ENCODE data around the gene TFCP2L1.

Gene TFCP2L1

DNA sequence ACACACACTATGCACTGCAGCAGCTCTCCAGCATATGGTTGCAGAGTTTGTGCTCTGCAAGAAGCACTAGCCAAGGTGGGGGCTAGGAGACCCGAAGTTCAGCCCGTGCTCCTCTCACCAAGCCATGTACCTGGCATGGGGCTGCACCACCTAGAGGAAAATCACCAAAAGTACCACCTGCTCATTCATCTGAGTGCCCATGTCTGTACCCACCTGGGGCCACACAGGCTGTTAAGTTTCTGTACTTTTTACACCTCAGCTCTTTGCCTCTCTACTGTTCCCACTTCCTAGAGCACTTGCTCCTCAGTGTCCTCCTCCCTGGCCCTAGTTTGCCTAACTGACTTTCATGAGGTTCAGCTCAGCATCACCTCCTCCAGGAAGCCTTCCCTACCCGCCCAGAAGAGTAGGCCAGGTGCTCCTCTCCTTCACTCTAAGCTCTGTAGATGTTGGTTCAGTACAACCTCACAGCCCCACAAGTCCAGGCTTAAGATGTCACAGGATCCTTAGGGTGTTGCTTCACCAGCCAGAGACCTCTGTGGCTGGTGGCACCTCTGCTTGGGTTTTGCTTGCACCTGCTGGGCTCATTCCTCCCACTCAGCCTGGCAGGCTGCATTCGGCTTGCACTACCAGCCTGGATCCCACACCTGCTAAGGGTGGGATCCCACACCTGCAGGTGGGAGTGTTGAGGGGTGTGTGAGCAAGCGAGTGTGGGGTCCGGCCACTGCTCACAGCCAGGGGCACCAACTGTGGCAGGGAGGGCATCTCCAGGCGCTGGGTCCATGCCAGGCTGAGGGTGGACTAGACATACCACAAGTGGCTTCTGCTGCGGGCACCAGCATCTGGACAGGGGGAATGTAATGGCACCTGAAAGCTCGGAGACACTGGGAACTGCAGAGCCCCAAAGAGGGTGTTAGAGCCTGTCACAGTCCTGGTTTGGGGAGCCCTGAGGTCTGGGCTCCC is 10.2 kb upstream of the TFCP2L1 start:
- Histone ChIP-seq H3K4me3 (ENCODE audit: low read depth in 1 of 2, low read length in 2 of 2) (no peak overlapping the region), H3K9me3 (ENCODE audit: control insufficient read depth in 1 of 2, low read length in 2 of 2) (no peaks in the 10 kb centered on the region), H3K27ac (ENCODE audit: low read length) (no peak overlapping the region), H3K36me3 (ENCODE audit: control insufficient read depth in 1 of 2, insufficient read depth in 2 of 2, low read length in 2 of 2) (no peaks in the 10 kb centered on the region), H3K27me3 (ENCODE audit: low read depth, low read length) (no peaks in the 10 kb centered on the region), H3K4me1 (ENCODE audit: control insufficient read depth in 1 of 2, insufficient read depth in 2 of 2, low read length in 2 of 2) (no peaks in the 10 kb centered on the region)

DNA sequence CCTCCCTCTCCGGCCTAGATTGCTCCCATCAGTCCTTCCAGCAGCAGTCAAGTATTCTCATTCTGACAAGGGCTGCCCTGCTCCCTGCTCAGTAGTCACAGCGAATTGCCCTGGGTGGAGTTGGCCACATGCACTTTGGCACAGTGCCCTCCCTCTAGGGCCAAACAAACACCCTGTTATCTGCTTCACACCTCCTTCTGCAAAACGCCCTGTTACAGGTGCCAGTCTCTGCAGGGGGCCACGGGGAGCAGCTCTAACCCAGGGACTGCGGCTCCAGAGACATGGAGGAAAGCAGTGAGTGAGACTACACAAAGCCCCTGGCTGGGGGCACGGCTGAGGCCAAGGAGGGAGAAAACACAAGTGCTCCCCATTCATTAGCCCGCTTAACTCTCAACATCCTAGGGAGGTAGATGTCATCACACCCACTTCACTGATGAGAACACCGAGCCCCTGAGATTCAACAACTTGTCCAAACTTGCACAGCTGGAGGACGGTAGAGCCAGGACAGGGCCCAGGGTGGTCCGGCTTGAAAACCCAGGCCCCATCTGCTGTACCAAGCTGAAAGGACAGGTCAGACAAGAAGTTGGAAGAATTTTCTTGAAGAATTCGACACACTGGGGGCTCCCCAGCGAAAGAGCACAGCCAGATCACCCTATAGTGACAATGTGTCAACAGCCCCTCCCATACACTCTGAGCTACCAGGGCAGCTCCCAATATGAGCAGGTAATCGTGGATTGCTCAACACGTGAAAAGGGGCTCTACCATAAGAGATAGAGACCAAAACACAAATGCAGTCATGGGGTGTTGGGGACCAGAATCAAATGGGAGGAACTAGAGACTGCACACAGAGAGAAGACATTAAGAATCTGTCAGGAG is 8.7 kb upstream of the TFCP2L1 start:
- H3K36me3 ChIP-seq (ENCODE audit: control insufficient read depth in 1 of 2, insufficient read depth in 2 of 2, low read length in 2 of 2): no peaks in the 10 kb centered on the region
- H3K9me3 ChIP-seq (ENCODE audit: control insufficient read depth in 1 of 2, low read length in 2 of 2): no peaks in the 10 kb centered on the region
- H3K27ac ChIP-seq (ENCODE audit: low read length): no peak overlapping the region
- no peaks in the 10 kb centered on the region for H3K27me3 ChIP-seq (ENCODE audit: low read depth, low read length)
- no peaks in the 10 kb centered on the region for H3K4me1 ChIP-seq (ENCODE audit: control insufficient read depth in 1 of 2, insufficient read depth in 2 of 2, low read length in 2 of 2)
- H3K4me3 ChIP-seq (ENCODE audit: low read depth in 1 of 2, low read length in 2 of 2): no peak overlapping the region

DNA sequence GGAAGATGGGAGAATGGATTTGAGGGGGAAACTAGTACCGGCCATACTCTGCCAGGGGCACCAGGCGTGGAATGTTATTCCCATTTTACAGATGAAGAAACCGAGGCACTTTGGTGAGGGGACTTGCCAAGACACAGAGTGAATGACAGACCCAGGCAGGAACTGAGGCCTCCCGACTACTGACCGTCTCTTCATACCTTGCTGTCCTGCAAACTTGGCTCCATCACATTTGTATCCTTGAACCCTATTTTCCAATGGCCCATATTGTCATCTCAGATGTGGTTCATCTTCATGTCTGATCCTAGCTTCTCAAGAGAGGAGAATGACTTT is 6.2 kb upstream of the TFCP2L1 start:
- no peak overlapping the region for H3K27ac ChIP-seq (ENCODE audit: low read length)
- no peaks in the 10 kb centered on the region for H3K9me3 ChIP-seq (ENCODE audit: control insufficient read depth in 1 of 2, low read length in 2 of 2)
- no peaks in the 10 kb centered on the region for H3K36me3 ChIP-seq (ENCODE audit: control insufficient read depth in 1 of 2, insufficient read depth in 2 of 2, low read length in 2 of 2)
- H3K4me1 ChIP-seq (ENCODE audit: control insufficient read depth in 1 of 2, insufficient read depth in 2 of 2, low read length in 2 of 2): no peaks in the 10 kb centered on the region
- H3K4me3 ChIP-seq (ENCODE audit: low read depth in 1 of 2, low read length in 2 of 2): no peak overlapping the region
- no peaks in the 10 kb centered on the region for H3K27me3 ChIP-seq (ENCODE audit: low read depth, low read length)

DNA sequence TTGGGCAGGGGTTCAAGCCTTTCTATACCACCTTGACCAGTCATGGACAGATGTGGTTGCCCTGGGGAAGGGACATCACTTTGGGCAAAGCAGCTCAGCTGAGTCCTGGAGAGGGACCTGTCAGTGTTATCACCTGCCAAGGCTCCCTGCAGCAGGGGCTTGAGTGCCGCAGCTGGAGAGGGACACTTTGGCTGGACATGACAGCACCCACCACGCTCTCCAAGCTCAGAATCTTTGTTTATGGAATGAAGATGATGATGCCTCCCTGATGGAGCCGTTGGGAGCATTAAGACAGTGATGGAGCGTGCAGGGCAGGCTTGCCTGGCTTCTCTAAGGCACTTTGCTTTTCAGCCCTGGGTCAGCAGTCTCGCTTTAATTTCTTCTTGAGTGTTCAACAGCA is 4.3 kb upstream of the TFCP2L1 start:
- Histone ChIP-seq H3K36me3 (ENCODE audit: control insufficient read depth in 1 of 2, insufficient read depth in 2 of 2, low read length in 2 of 2) (no peaks in the 10 kb centered on the region), H3K27me3 (ENCODE audit: low read depth, low read length) (no peaks in the 10 kb centered on the region), H3K9me3 (ENCODE audit: control insufficient read depth in 1 of 2, low read length in 2 of 2) (no peaks in the 10 kb centered on the region), H3K4me3 (ENCODE audit: low read depth in 1 of 2, low read length in 2 of 2) (no peak overlapping the region), H3K4me1 (ENCODE audit: control insufficient read depth in 1 of 2, insufficient read depth in 2 of 2, low read length in 2 of 2) (peaks cover 0 to 7% of the 10 kb centered on the region in 2 donors), H3K27ac (ENCODE audit: low read length) (no peak overlapping the region)

DNA sequence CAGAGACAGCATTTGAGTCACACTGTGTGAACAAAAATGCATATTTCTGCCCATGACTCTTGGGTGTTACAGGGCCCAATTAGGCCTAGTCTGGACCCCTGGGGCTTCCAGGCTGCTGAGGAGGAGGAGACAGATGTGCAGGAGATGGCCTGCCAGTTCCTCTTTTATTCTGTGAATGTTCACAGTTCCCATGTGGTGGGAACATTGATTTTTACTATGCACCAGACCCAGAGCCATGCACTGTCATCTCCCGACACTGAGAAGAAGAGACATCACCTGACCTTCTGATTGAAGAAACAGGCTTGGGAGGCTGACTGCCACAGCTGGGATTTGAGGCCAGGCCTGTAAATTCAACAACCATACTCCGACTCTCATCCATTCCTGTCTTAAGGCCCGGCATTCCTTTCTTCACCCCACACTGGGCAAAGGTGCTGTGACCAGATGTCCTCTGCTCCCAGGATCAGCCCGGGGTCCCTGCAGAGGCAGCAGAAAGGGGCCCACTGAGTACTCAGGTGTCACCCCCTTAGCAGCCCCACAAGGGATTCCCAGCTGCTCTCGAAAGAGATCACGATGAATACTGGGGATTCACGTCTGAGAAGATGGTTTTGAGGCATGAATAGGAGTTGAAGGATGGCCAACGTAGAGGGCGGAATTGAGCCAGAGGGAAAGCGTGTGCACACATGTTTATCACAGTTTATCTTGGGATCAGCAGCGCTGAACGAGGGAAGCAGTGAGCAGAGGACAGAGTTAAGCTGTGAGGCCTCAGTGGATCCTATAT is 3.6 kb upstream of the TFCP2L1 start:
- no peak overlapping the region for H3K27ac ChIP-seq (ENCODE audit: low read length)
- H3K9me3 ChIP-seq (ENCODE audit: control insufficient read depth in 1 of 2, low read length in 2 of 2): no peaks in the 10 kb centered on the region
- no peaks in the 10 kb centered on the region for H3K27me3 ChIP-seq (ENCODE audit: low read depth, low read length)
- H3K4me3 ChIP-seq (ENCODE audit: low read depth in 1 of 2, low read length in 2 of 2): no peak overlapping the region
- H3K36me3 ChIP-seq (ENCODE audit: control insufficient read depth in 1 of 2, insufficient read depth in 2 of 2, low read length in 2 of 2): no peaks in the 10 kb centered on the region
- H3K4me1 ChIP-seq (ENCODE audit: control insufficient read depth in 1 of 2, insufficient read depth in 2 of 2, low read length in 2 of 2): peaks cover 0 to 10% of the 10 kb centered on the region in 2 donors

DNA sequence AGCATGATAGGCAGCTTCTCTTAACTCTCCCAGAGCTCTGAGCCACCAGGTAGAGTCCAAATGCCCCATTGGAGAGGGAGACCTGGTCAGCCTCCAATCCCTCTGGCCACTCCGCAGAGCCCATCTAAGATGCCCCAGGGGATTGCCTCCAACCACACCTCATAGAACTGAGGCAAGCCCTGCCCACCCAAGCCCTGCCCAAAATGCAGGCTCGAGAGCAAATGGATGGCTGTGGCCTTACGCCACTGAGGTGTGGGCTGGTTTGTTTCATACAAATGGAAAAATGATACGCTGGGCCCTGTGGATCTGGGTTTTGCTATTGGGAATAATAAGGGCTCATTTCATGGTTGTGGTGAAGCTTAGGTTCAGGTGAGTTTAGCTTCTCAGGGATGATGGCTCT is 3.0 kb upstream of the TFCP2L1 start:
- Histone ChIP-seq H3K9me3 (ENCODE audit: control insufficient read depth in 1 of 2, low read length in 2 of 2) (no peaks in the 10 kb centered on the region), H3K36me3 (ENCODE audit: control insufficient read depth in 1 of 2, insufficient read depth in 2 of 2, low read length in 2 of 2) (no peaks in the 10 kb centered on the region), H3K4me3 (ENCODE audit: low read depth in 1 of 2, low read length in 2 of 2) (no peak overlapping the region), H3K4me1 (ENCODE audit: control insufficient read depth in 1 of 2, insufficient read depth in 2 of 2, low read length in 2 of 2) (peaks cover 0 to 10% of the 10 kb centered on the region in 2 donors), H3K27ac (ENCODE audit: low read length) (no peak overlapping the region), H3K27me3 (ENCODE audit: low read depth, low read length) (peaks cover 6% of the 10 kb centered on the region)

DNA sequence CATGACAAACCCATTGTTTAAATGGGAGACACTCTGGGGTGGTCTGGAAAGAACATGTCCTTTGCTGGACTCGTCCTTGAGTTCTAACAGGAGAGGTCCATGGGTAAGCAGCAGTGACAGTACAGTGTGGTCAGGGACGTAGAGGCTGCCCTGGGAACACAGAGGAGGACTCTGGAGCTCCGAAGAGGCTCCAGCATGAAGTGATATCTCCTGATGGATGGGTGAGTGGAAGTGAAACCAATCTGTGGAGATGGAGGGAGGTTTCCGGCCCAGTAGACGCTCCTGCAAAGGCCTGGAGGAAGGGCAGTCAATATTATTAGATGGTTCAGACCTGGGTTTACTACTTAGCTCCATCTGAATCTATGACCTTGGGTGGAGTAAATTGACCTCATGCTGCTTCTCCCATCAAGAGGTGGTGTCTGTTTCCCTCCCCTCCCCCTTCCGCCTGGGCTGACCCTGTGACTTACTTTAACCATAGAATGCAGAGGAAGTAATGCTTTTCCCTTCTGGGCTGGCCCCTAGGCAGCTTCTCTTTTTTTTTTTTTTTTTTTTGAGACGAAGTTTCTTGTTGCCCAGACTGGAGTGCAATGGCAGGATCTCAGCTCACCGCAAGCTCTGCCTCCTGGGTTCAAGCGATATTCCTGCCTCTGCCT is 2.3 kb upstream of the TFCP2L1 start:
- peaks cover 0 to 10% of the 10 kb centered on the region in 2 donors for H3K4me1 ChIP-seq (ENCODE audit: control insufficient read depth in 1 of 2, insufficient read depth in 2 of 2, low read length in 2 of 2)
- peaks cover 7% of the 10 kb centered on the region for H3K27me3 ChIP-seq (ENCODE audit: low read depth, low read length)
- H3K4me3 ChIP-seq (ENCODE audit: low read depth in 1 of 2, low read length in 2 of 2): no peak overlapping the region
- H3K9me3 ChIP-seq (ENCODE audit: control insufficient read depth in 1 of 2, low read length in 2 of 2): no peaks in the 10 kb centered on the region
- H3K36me3 ChIP-seq (ENCODE audit: control insufficient read depth in 1 of 2, insufficient read depth in 2 of 2, low read length in 2 of 2): no peaks in the 10 kb centered on the region
- H3K27ac ChIP-seq (ENCODE audit: low read length): no peak overlapping the region

DNA sequence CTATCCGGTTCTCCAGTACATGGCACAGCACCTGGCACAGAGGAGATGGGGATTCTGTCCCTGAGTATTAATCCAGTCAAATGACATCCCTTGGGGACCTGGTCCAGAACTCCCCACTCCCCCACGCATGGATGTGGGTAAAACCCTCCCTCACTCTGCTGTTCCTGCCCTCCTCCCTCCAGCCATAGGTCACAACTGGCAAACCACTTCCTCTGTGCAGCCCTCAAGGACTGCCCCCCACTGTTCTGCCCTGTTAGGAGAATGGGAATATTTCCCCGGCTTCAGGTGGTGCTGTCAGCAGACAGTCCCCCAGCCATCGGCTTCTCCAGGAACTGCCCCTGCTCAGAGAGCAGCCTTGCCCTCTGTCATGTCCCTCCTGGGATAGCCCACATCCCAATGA is 1.5 kb upstream of the TFCP2L1 start:
- H3K4me1 ChIP-seq (ENCODE audit: control insufficient read depth in 1 of 2, insufficient read depth in 2 of 2, low read length in 2 of 2): peaks cover 0 to 10% of the 10 kb centered on the region in 2 donors
- peaks cover 7% of the 10 kb centered on the region for H3K27me3 ChIP-seq (ENCODE audit: low read depth, low read length)
- no peaks in the 10 kb centered on the region for H3K36me3 ChIP-seq (ENCODE audit: control insufficient read depth in 1 of 2, insufficient read depth in 2 of 2, low read length in 2 of 2)
- H3K9me3 ChIP-seq (ENCODE audit: control insufficient read depth in 1 of 2, low read length in 2 of 2): no peaks in the 10 kb centered on the region
- no peak overlapping the region for H3K27ac ChIP-seq (ENCODE audit: low read length)
- no peak overlapping the region for H3K4me3 ChIP-seq (ENCODE audit: low read depth in 1 of 2, low read length in 2 of 2)

DNA sequence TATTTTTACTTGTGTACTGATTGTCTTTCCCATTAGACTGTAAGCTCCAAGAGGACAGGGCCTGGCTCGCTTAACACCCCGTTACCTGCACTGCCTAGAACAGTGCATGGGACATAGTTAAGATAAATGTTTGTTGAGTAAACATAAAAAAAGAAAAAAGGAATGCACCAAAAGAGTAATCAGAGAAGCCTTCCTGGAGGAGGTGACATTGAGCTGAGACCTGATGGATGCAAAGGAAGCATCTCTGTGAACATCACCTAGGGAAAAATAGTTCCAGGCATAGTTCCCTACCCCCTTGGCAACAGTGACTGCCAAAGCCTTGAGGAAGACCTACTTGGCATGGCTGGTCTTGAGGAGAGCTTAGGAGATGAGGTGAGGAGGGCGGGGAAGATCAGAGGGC is 924 bp upstream of the TFCP2L1 start:
- Histone ChIP-seq H3K4me3 (ENCODE audit: low read depth in 1 of 2, low read length in 2 of 2) (no peak overlapping the region), H3K9me3 (ENCODE audit: control insufficient read depth in 1 of 2, low read length in 2 of 2) (no peaks in the 10 kb centered on the region), H3K4me1 (ENCODE audit: control insufficient read depth in 1 of 2, insufficient read depth in 2 of 2, low read length in 2 of 2) (peaks cover 0 to 10% of the 10 kb centered on the region in 2 donors), H3K36me3 (ENCODE audit: control insufficient read depth in 1 of 2, insufficient read depth in 2 of 2, low read length in 2 of 2) (no peaks in the 10 kb centered on the region), H3K27ac (ENCODE audit: low read length) (no peak overlapping the region), H3K27me3 (ENCODE audit: low read depth, low read length) (peaks cover 7% of the 10 kb centered on the region)

DNA sequence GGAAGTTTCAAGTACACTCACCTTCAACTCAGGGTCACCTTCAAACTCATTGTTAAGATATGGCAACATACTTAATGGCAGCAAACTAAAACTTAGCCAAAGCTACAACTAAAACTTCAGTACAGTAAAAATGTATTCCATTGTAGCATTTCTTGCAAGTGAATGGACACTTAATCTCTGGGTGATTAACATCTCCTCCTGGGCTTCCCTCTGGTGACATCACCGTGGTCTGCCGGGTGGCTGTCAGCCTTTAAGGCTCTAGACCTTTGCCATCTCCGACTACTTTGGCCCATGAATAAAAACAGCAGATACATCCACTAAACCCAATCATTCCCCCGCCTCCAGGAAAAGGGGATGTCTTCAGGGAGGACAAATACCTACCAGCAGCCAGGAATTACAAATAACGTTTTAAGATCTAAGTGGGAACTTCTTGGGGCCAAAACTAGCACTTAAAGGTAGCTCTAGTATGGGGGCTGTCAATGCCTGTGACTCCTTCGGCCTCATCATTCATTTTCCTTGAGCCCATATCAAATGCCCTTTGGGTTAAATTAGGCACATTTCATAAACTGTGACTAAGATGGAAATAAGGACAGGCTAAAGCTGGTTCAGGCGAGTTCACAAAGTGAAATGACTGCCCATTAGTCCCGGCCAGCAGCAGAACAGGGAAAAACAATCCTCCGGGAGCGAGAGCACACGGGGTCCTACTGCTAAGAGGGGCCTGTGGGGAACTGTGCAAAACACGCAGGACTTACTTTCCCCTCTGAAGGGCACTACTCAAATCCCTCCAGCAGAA is 1.1 kb downstream of the TFCP2L1 start:
- H3K27ac ChIP-seq (ENCODE audit: low read length): no peak overlapping the region
- peaks cover 7% of the 10 kb centered on the region for H3K27me3 ChIP-seq (ENCODE audit: low read depth, low read length)
- H3K4me3 ChIP-seq (ENCODE audit: low read depth in 1 of 2, low read length in 2 of 2): peak overlapping the region; percentile 13 to 61
- H3K36me3 ChIP-seq (ENCODE audit: control insufficient read depth in 1 of 2, insufficient read depth in 2 of 2, low read length in 2 of 2): no peaks in the 10 kb centered on the region
- peaks cover 0 to 10% of the 10 kb centered on the region in 2 donors for H3K4me1 ChIP-seq (ENCODE audit: control insufficient read depth in 1 of 2, insufficient read depth in 2 of 2, low read length in 2 of 2)
- no peaks in the 10 kb centered on the region for H3K9me3 ChIP-seq (ENCODE audit: control insufficient read depth in 1 of 2, low read length in 2 of 2)
